SK-N-SH treated with all-trans-retinoic acid at 6 μM for 48 hours (cell line): Measurements from ENCODE around the gene ZNF236.

Experiments used
- ARNTL ChIP-seq: fragments of 450-650 bp; formaldehyde crosslinking; IDR thresholded peaks from 2 replicates; pipeline ENCODE4 v1.5.0; 2020; ENCODE audit warnings: low read depth, mild to moderate bottlenecking, moderate library complexity, borderline replicate concordance
- BACH2 ChIP-seq: fragments of 250-450 bp; sonication (Bioruptor Pico); IDR thresholded peaks from 2 replicates; pipeline ENCODE4 v1.9.0; 2021; ENCODE audit warnings: mild to moderate bottlenecking, borderline replicate concordance
- CSDC2 ChIP-seq: fragments of 250-450 bp; sonication (Bioruptor Pico); IDR thresholded peaks from 2 replicates; pipeline ENCODE4 v1.5.0; 2020; ENCODE audit warnings: mild to moderate bottlenecking, moderate library complexity
- ESRRG ChIP-seq: fragments of 250-450 bp; sonication (Bioruptor Pico); IDR thresholded peaks from 2 replicates; pipeline ENCODE4 v1.6.1; 2021; ENCODE audit warnings: mild to moderate bottlenecking
- GLIS3 ChIP-seq: fragments of 250-450 bp; sonication (Bioruptor Pico); IDR thresholded peaks from 2 replicates; pipeline ENCODE4 v1.5.0; 2020; ENCODE audit warnings: mild to moderate bottlenecking, moderate library complexity
- OSR1 ChIP-seq: fragments of 250-450 bp; sonication (Bioruptor Pico); IDR thresholded peaks from 2 replicates; pipeline ENCODE4 v1.8.0; 2022; ENCODE audit warnings: moderate library complexity, mild to moderate bottlenecking, inconsistent platforms
- PATZ1 ChIP-seq: fragments of 250-450 bp; sonication (Bioruptor Pico); IDR thresholded peaks from 2 replicates; pipeline ENCODE4 v1.8.0; 2020; ENCODE audit warnings: mild to moderate bottlenecking, moderate library complexity, borderline replicate concordance
- PPARA ChIP-seq: fragments of 250-450 bp; sonication (Bioruptor Pico); IDR thresholded peaks from 2 replicates; pipeline ENCODE4 v1.5.0; 2020; ENCODE audit warnings: mild to moderate bottlenecking, borderline replicate concordance
- RARB ChIP-seq: fragments of 250-450 bp; sonication (Bioruptor Pico); IDR thresholded peaks from 2 replicates; pipeline ENCODE4 v1.8.0; 2021; ENCODE audit warnings: mild to moderate bottlenecking, moderate library complexity
- SNAI2 ChIP-seq: fragments of 250-450 bp; sonication (Bioruptor Pico); IDR thresholded peaks from 2 replicates; pipeline ENCODE4 v1.5.0; 2020; ENCODE audit warnings: mild to moderate bottlenecking, moderate library complexity
- TCF4 ChIP-seq: fragments of 250-450 bp; sonication (Bioruptor Pico); IDR thresholded peaks from 2 replicates; pipeline ENCODE4 v1.8.0; 2021; ENCODE audit warnings: mild to moderate bottlenecking, moderate library complexity, borderline replicate concordance
- ZFP30 ChIP-seq: fragments of 450-650 bp; formaldehyde crosslinking; IDR thresholded peaks from 2 replicates; pipeline ENCODE4 v1.5.0; 2022; ENCODE audit warnings: mild to moderate bottlenecking, moderate library complexity
- ZNF8 ChIP-seq: fragments of 450-650 bp; formaldehyde crosslinking; IDR thresholded peaks from 2 replicates; pipeline ENCODE4 v1.5.0; 2020; ENCODE audit warnings: mild to moderate bottlenecking, moderate library complexity
- TF ChIP-seq, protein P1 (sequence below): fragments of 250-450 bp; sonication (Bioruptor Pico); IDR thresholded peaks from 2 replicates; pipeline ENCODE4 v1.5.1; 2021; ENCODE audit warnings: mild to moderate bottlenecking, moderate library complexity

DNA sequence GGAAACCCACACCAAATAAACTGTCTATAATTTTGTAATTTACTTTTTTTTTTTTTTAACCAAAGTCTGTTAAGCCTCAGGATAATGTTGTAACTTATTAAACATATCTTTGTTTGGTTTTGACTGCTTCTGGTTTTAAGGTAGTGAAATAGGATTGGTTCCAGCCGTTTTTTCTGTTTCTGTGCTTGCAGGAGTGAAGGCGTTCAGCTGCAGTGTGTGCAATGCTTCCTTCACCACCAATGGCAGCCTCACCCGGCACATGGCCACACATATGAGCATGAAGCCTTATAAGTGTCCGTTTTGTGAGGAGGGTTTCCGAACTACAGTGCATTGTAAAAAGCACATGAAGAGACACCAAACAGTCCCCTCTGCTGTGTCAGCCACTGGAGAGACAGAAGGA is 93.1 kb downstream of the ZNF236 start:
- no peak for TF ChIP-seq PATZ1
- TF ChIP-seq, protein P1, sequence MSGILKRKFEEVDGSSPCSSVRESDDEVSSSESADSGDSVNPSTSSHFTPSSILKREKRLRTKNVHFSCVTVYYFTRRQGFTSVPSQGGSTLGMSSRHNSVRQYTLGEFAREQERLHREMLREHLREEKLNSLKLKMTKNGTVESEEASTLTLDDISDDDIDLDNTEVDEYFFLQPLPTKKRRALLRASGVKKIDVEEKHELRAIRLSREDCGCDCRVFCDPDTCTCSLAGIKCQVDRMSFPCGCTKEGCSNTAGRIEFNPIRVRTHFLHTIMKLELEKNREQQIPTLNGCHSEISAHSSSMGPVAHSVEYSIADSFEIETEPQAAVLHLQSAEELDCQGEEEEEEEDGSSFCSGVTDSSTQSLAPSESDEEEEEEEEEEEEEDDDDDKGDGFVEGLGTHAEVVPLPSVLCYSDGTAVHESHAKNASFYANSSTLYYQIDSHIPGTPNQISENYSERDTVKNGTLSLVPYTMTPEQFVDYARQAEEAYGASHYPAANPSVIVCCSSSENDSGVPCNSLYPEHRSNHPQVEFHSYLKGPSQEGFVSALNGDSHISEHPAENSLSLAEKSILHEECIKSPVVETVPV (CRISPR knock-in tag) = no peak
- no peak for TF ChIP-seq ZNF8 (CRISPR knock-in tag)
- TF ChIP-seq ARNTL (CRISPR knock-in tag) = no peak
- TF ChIP-seq CSDC2 (CRISPR knock-in tag) = no peak
- TF ChIP-seq TCF4 (CRISPR knock-in tag) = no peak
- no peak for TF ChIP-seq GLIS3 (CRISPR knock-in tag)
- TF ChIP-seq BACH2 = no peak
- no peak for TF ChIP-seq OSR1 (CRISPR knock-in tag)
- TF ChIP-seq RARB = no peak
- no peak for TF ChIP-seq ZFP30 (CRISPR knock-in tag)
- TF ChIP-seq SNAI2 (CRISPR knock-in tag) = no peak
- TF ChIP-seq PPARA (CRISPR knock-in tag) = no peak
- TF ChIP-seq ESRRG (CRISPR knock-in tag) = no peak
